Progenitor cell of endocrine pancreas (in vitro differentiated cells): ENCODE data around the gene CNOT3. TPM values are rescaled to one million over a fixed set of nuclear protein-coding genes. Genes with fewer than 3 reads are reported as not detected.
A peak's percentile ranks its signal among the peaks of the same experiment; 100 is the strongest.

Source experiments
- DNase-seq: peaks from one replicate; pipeline ENCODE4 v3.0.0; 2021; ENCODE audit warnings: low spot score; ENCODE audit not compliant: unreplicated experiment
- H3K27ac Mint-ChIP-seq: 2 replicates; pipeline ENCODE4 v1.8.0; 2021; ENCODE audit warnings: mild to moderate bottlenecking, moderate library complexity, mixed read lengths
- H3K27me3 Mint-ChIP-seq: 2 replicates; pipeline ENCODE4 v1.8.0; 2021; ENCODE audit warnings: mixed read lengths
- H3K36me3 Mint-ChIP-seq: 2 replicates; pipeline ENCODE4 v1.8.0; 2022; ENCODE audit warnings: mixed read lengths; ENCODE audit not compliant: insufficient read depth
- H3K4me1 Mint-ChIP-seq: 2 replicates; pipeline ENCODE4 v1.8.0; 2021; ENCODE audit warnings: low read depth, mixed read lengths
- H3K4me3 Mint-ChIP-seq: 2 replicates; pipeline ENCODE4 v1.8.0; 2021; ENCODE audit warnings: low read depth, mild to moderate bottlenecking, moderate library complexity, mixed read lengths
- H3K9me3 Mint-ChIP-seq: 2 replicates; pipeline ENCODE4 v1.8.0; 2021; ENCODE audit warnings: low read depth, mixed read lengths
- total RNA-seq: library from RNA; stranded (reverse); gene quantifications from 2 replicates; pipeline ENCODE4 v1.2.1, GENCODE V29; 2021
- TF ChIP-seq, protein P1 (sequence below): fragments of 200-600 bp; sonication (generic); IDR thresholded peaks from one replicate; pipeline ENCODE4 v1.5.0; 2021; ENCODE audit warnings: antibody characterized with exemption, mild to moderate bottlenecking; ENCODE audit not compliant: unreplicated experiment

The CNOT3 gene
- total RNA-seq, 1 donor from 2014 or later: 77.3 TPM

DNA sequence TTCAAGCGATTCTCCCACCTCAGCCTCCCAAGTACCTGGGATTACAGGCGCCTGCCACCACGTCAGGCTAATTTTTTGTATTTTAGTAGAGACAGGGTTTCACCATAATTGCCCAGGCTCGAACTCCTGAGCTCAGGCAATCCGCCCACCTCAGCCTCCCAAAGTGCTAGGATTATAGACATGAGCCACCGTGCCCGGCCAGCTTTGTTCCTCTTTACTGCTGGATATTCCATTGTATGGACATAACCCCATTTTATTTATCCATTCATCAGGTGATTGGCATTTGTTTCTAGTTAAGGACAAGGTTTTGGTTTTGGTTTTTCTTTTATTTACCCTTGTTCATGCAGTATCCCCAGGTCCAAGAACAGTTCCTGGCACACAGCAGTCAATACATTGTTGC, 59.0 kb downstream of the CNOT3 start:
- Mint-ChIP-seq H3K36me3 (peaks cover 15% of the 10 kb centered on the region), H3K4me3 (no peak overlapping the region)

DNA sequence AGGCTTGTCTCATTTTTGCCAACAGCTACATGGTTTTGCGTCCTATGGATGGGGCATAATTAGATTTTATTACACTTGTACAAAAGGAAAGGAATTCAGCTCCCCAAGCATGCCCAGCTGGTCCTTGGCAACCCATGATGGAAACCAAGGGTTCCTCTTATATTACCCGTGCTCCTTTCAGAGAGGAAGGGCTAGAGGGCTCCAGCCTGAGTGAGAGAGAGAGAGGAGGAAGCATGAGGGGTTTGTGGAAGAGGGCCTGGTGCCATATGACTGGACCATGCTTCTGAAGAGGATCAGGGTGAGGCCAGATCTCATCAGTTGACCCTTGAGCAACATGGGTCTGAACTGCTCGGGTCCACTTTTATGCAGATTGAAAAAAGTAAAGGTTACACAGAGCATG, 59.6 kb downstream of the CNOT3 start:
- no peak for DNase-seq
- Mint-ChIP-seq H3K4me1 (peaks cover 13% of the 10 kb centered on the region), H3K9me3 (no peaks in the 10 kb centered on the region), H3K4me3 (no peak overlapping the region), H3K27ac (no peak overlapping the region), H3K27me3 (no peaks in the 10 kb centered on the region), H3K36me3 (peaks cover 15% of the 10 kb centered on the region)
- TF ChIP-seq, protein P1, sequence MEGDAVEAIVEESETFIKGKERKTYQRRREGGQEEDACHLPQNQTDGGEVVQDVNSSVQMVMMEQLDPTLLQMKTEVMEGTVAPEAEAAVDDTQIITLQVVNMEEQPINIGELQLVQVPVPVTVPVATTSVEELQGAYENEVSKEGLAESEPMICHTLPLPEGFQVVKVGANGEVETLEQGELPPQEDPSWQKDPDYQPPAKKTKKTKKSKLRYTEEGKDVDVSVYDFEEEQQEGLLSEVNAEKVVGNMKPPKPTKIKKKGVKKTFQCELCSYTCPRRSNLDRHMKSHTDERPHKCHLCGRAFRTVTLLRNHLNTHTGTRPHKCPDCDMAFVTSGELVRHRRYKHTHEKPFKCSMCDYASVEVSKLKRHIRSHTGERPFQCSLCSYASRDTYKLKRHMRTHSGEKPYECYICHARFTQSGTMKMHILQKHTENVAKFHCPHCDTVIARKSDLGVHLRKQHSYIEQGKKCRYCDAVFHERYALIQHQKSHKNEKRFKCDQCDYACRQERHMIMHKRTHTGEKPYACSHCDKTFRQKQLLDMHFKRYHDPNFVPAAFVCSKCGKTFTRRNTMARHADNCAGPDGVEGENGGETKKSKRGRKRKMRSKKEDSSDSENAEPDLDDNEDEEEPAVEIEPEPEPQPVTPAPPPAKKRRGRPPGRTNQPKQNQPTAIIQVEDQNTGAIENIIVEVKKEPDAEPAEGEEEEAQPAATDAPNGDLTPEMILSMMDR: no peak

More for the DNA sequence above, 59.0 kb downstream of the CNOT3 start:
- Mint-ChIP-seq H3K27ac (no peak overlapping the region), H3K4me1 (peaks cover 14% of the 10 kb centered on the region), H3K27me3 (no peaks in the 10 kb centered on the region), H3K9me3 (no peaks in the 10 kb centered on the region)
- TF ChIP-seq, protein P1: no peak
- DNase-seq: no peak

DNA sequence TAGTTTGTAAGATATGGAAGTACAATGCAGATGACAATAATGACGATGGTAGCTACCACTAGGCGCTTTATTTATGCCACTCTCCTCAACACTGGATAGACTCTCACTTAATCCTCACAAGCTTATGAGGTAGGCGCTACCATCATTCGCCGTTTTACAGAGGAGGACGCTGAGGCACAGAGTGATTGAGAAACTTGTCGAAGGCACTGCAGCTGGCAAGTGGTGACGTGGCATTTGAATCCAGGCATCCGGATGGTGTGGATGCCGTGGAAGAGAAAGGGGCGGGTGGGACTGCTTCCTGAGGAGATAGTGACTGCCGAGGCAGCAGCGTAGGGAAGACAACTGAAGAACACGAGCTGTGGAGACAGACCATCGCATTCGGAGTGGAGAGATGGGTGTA, 61.8 kb downstream of the CNOT3 start:
- no peak for DNase-seq
- Mint-ChIP-seq H3K36me3 (peaks cover 19% of the 10 kb centered on the region), H3K4me1 (peaks cover 27% of the 10 kb centered on the region), H3K27me3 (no peaks in the 10 kb centered on the region), H3K27ac (peak overlapping the region; percentile 90), H3K4me3 (peak overlapping the region; percentile 58), H3K9me3 (no peaks in the 10 kb centered on the region)
- TF ChIP-seq, protein P1: no peak

DNA sequence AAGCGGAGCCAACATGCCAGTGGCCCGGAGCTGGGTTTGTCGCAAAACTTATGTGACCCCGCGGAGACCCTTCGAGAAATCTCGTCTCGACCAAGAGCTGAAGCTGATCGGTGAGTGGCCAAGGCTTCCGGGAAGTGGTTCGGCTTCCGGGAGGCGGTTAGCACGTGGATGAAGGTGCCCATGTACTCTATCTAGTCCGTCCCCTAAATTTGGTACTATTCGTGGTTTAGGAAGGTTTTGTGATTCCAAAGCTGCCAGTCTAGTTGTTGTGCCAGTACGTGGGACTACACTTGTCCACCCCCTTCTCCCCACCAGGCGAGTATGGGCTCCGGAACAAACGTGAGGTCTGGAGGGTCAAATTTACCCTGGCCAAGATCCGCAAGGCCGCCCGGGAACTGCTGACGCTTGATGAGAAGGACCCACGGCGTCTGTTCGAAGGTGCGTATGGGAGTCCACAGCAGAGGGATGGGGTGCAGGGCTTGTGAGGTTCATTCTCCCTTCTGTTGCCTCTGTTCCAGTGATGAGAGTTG, 63.7 kb downstream of the CNOT3 start:
- Mint-ChIP-seq H3K4me3 (peak overlapping the region; percentile 92), H3K27ac (peak overlapping the region; percentile 100), H3K4me1 (peaks cover 32% of the 10 kb centered on the region), H3K36me3 (peaks cover 21% of the 10 kb centered on the region), H3K9me3 (no peaks in the 10 kb centered on the region), H3K27me3 (no peaks in the 10 kb centered on the region)
- TF ChIP-seq, protein P1: no peak
- DNase-seq: no peak

DNA sequence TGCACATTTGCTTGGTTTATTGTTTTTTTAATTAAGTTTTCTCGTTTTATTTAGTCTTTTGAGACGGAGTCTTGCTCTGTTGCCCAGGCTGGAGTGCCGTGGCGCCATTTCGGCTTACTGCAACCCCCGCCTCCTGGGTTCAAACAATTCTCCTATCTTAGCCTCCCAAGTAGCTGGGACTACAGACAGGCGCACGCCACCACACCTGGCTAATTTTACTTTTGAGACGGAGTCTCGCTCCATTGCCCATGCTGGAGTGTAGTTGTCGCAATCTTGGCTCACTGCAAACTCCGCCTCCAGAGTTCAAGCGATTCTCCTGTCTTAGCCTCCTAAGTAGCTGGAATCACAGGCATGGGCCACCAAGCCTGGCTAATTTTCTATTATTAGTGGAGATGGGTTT, 64.4 kb downstream of the CNOT3 start:
- TF ChIP-seq, protein P1: no peak
- Mint-ChIP-seq H3K4me3 (peak overlapping the region; percentile 92), H3K9me3 (no peaks in the 10 kb centered on the region), H3K27me3 (no peaks in the 10 kb centered on the region), H3K36me3 (peaks cover 26% of the 10 kb centered on the region), H3K4me1 (peaks cover 32% of the 10 kb centered on the region), H3K27ac (peak overlapping the region; percentile 100)
- DNase-seq: no peak
